ENCODE measurements around the gene IGF1R.
"Not testable (repeated sequence)": the region's sequence is repeated elsewhere in the genome, so short reads cannot be mapped to it uniquely, and the experiment has no call there.

Gene IGF1R

GRCh38 chr15:98956796-98957553, 308.6 kb downstream of the IGF1R start:
- DNase-seq = no peak

GRCh38 chr15:98957655-98958054, 309.3 kb downstream of the IGF1R start:
- no peak for DNase-seq

- DNase-seq = no peak
Measured at GRCh38 chr15:98958076-98958475, 309.7 kb downstream of the IGF1R start.

GRCh38 chr15:98958918-98959639, 310.7 kb downstream of the IGF1R start:
- no peak for DNase-seq

GRCh38 chr15:98959640-98960007, 311.3 kb downstream of the IGF1R start:
- no peak for DNase-seq

GRCh38 chr15:98960555-98961050, 312.3 kb downstream of the IGF1R start:
- DNase-seq = no peak

- no peak for DNase-seq
Measured at GRCh38 chr15:98963444-98963843, 315.1 kb downstream of the IGF1R start.

- DNase-seq = no peak
Measured at GRCh38 chr15:98964466-98965133, 316.3 kb downstream of the IGF1R start.

- not testable (repeated sequence) for DNase-seq
Measured at GRCh38 chr15:98965134-98965491, 316.8 kb downstream of the IGF1R start.

GRCh38 chr15:98965597-98965996, 317.3 kb downstream of the IGF1R start:
- DNase-seq = no peak

GRCh38 chr15:98966091-98966787, 317.9 kb downstream of the IGF1R start:
- no peak for DNase-seq

- DNase-seq = no peak
Measured at GRCh38 chr15:98967096-98967495, 318.8 kb downstream of the IGF1R start.

GRCh38 chr15:98967916-98968315, 319.6 kb downstream of the IGF1R start:
- DNase-seq = no peak

GRCh38 chr15:98968576-98968975, 320.2 kb downstream of the IGF1R start:
- no peak for DNase-seq

- DNase-seq = no peak
Measured at GRCh38 chr15:98969126-98969735, 320.9 kb downstream of the IGF1R start.

- DNase-seq = no peak
Measured at GRCh38 chr15:98970799-98971198, 322.5 kb downstream of the IGF1R start.

- DNase-seq = no peak
Measured at GRCh38 chr15:98976500-98976899, 328.2 kb downstream of the IGF1R start.

- DNase-seq = no peak
Measured at GRCh38 chr15:98977441-98977840, 329.1 kb downstream of the IGF1R start.

GRCh38 chr15:98978153-98978552, 329.8 kb downstream of the IGF1R start:
- no peak for DNase-seq

- no peak for DNase-seq
Measured at GRCh38 chr15:98980899-98981228, 332.5 kb downstream of the IGF1R start.

Data from nucleus accumbens (tissue), 56 donors.